Activated naive CD4-positive, alpha-beta T cell treated with anti-CD3 and anti-CD28 coated beads, Interleukin-2, amount 50 U/mL, for 24 hours (primary cell): ENCODE data around the gene TLDC2.
"Not testable (repeated sequence)": the region's sequence is repeated elsewhere in the genome, so short reads cannot be mapped to it uniquely, and the experiment has no call there.

Experiments used
- H3K27ac Mint-ChIP-seq: one replicate; pipeline ENCODE4 v1.8.0; 2021; ENCODE audit warnings: mild to moderate bottlenecking, mixed read lengths
- H3K27me3 Mint-ChIP-seq: one replicate; pipeline ENCODE4 v1.8.0; 2021; ENCODE audit warnings: mixed read lengths
- H3K36me3 Mint-ChIP-seq: one replicate; pipeline ENCODE4 v1.8.0; 2021; ENCODE audit warnings: mixed read lengths
- H3K4me1 Mint-ChIP-seq: one replicate; pipeline ENCODE4 v1.8.0; 2021; ENCODE audit warnings: mixed read lengths
- H3K4me3 Mint-ChIP-seq: one replicate; pipeline ENCODE4 v1.8.0; 2021; ENCODE audit warnings: mild to moderate bottlenecking, mixed read lengths
- H3K9me3 Mint-ChIP-seq: one replicate; pipeline ENCODE4 v1.8.0; 2021; ENCODE audit warnings: mixed read lengths

Gene TLDC2

DNA sequence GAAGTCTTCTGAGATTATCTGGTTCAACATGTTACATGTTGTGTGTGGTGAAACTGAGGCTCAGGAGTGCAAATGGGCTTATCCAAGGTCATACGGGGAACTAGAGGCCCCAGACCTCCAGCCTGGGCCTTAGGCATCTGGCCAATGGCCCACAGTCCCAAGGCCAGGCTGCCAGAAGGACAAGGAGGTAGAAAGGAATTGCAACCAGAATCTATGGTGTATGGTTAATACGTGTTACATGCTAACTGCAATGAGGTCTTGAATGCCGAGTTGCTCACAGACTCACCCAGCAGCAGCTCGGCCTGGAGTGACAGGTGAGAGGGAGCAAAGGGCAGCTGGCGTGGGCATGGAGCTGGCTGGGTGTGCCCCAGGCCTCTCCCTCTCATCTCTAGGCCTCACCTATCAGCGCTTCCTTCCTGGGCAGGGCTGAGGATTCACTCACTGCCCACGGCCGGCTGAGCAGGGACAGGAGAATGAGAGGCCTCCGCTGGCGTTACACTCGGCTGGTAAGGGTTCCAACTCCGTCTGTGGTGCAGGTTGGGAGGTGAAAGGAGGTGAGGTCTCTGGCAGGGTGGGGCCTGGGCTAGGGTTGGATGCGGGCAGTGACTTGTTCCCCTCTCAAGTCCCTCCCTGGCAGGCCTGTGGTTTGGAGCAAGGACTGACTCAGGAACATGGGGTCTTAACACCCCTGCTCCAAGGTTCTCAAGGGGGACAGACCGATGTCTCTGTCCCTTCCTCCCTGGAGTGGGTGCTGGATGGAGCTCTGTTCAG is at the start of gene TLDC2:
Gene TLDC2, plus strand, starts transcription at position 437 of the 771 bp plus-strand sequence. Its CDS starts 37 bp downstream, at position 474.
- no peaks in the 10 kb centered on the region for H3K4me1 Mint-ChIP-seq
- no peak within 1 kb of the TSS for H3K4me3 Mint-ChIP-seq
- no peaks in the 10 kb centered on the region for H3K36me3 Mint-ChIP-seq
- no peaks in the 10 kb centered on the region for H3K9me3 Mint-ChIP-seq
- H3K27me3 Mint-ChIP-seq = no peaks in the 10 kb centered on the region
- no peak within 1 kb of the TSS for H3K27ac Mint-ChIP-seq

DNA sequence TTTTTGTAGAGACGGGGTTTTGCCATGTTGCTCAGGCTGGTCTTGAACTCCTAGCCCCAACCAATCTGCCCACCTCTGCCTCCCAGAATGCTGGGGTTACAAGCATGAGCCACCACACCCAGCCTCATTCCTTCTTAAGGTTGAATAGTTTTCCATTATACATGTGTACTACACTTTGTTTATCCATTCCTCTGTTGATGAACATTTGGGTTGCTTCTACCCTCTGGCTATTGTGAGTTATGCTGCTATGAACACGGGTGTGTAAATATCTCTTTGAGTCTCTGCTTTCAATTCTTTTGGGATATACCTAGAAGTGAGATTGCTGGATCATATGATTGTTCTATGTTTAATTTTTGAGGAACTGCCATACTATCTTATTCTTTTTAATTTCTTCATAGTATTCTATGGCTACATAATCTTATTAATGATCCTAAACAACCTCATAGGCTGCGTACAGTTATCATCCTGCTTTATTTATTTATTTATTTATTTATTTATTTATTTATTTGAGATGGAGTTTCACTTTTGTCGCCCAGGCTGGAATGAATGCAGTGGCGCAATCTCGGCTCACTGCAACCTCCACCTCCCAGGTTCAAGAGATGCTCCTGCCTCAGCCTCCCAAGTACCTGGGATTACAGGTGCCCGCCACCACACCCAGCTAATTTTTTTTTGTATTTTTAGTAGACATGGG is 49.2 kb upstream of the TLDC2 start:
- Mint-ChIP-seq H3K27ac (no peak overlapping the region), H3K27me3 (no peaks in the 10 kb centered on the region), H3K4me1 (no peaks in the 10 kb centered on the region), H3K4me3 (no peak overlapping the region), H3K36me3 (no peaks in the 10 kb centered on the region), H3K9me3 (no peaks in the 10 kb centered on the region)

DNA sequence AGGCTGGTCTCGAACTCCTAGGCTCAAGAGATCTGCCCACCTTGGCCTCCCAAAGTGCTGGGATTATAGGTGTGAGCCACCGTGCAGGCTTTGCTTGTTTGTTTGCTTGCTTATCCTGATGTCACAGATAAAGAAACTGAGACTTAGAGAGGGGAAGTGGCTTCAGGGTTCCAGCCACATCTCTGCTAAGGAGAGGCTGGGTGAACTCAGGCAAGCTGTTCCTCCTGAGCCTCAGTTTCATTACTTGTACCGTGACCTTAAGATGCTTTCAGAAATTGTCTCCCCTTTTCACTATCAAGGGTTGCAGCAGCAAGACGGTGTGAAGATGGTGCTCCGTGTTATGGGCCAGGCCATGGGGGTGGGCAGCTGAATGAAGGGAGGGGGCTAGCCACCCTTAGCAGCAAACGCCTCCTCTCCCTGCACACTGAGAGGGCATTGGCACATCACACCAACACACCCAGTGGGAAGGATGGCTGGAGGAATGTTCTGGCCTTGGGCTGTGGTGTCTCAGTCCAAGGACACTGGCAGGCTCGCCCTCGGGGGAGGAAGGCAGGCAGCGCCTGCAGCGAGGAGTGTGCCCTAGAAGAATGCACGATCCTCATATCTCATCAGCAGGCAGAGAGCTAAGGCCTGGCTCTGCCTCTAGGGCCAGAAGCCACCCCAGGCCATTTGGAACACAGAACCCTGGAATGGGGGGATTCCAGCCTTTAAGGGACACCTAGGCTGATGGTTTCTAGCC is 48.2 kb upstream of the TLDC2 start:
- no peaks in the 10 kb centered on the region for H3K4me1 Mint-ChIP-seq
- H3K9me3 Mint-ChIP-seq = no peaks in the 10 kb centered on the region
- no peaks in the 10 kb centered on the region for H3K36me3 Mint-ChIP-seq
- H3K4me3 Mint-ChIP-seq = no peak overlapping the region
- H3K27me3 Mint-ChIP-seq = no peaks in the 10 kb centered on the region
- H3K27ac Mint-ChIP-seq = no peak overlapping the region

DNA sequence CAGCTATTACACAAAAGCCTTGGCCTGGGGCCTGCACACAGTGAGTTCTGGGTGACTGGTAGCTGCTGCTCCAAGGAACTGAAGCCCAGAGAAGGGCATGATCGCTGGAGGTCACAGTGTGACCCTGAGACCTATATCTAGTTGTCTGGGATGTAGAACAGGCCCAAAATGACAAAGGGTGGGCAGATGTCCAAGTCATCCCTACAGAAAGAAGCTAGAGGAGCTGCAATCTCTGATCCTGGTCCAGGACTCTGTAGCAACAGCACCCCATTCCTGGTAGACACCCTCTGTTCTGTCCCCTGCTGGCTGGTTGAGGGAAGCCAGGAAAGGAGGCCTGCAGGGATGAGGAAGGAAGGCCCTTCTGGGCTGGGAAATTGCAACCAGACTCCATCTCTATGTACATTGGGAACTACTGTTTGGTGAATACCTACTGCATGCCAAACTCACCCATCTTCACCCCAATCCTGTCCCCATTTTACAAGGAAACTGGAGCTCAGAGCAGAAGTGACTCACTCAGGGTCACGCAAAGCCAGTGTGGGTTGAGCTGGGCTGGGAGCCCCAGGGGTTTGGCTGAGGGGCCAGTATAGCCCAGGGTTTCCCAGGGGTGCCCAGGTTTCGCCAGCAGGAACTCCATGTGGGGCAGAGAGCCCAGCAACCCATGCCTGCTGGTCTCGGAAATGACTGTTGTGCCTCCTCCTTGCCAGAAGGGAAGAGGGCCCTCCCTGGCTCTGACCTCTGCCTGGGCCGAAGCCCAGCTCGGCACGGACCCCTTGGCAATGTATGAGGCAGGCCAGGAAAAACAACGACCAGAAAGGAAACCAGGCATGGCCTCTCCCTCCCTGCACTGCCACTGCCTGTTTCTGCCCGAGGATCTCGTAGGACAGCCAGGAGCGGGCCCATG is 44.9 kb upstream of the TLDC2 start:
- peaks cover 6% of the 10 kb centered on the region for H3K4me1 Mint-ChIP-seq
- no peak overlapping the region for H3K4me3 Mint-ChIP-seq
- H3K36me3 Mint-ChIP-seq = no peaks in the 10 kb centered on the region
- no peaks in the 10 kb centered on the region for H3K9me3 Mint-ChIP-seq
- H3K27me3 Mint-ChIP-seq = no peaks in the 10 kb centered on the region
- H3K27ac Mint-ChIP-seq = no peak overlapping the region

DNA sequence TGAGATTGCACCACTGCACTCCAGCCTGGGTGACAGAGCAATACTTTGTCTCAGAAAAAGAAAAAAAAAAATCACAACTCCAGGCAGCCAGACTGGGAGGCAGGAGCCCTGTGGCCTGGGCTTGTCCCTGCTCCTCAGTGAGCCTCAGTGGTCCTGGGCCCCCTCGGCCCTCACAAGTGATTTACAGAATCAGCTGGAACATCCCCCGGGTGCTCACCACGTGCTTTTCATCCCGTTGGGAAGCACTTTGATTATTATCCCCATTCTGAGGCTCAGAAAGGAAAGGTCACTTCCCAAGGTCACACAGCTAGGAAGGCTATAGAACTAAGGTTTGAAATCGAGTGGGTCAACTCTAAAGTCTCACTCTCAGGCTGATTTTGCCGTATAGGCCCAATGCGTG is 43.1 kb upstream of the TLDC2 start:
- H3K4me1 Mint-ChIP-seq = peaks cover 12% of the 10 kb centered on the region
- H3K4me3 Mint-ChIP-seq = no peak overlapping the region
- H3K9me3 Mint-ChIP-seq = no peaks in the 10 kb centered on the region
- H3K36me3 Mint-ChIP-seq = no peaks in the 10 kb centered on the region
- no peaks in the 10 kb centered on the region for H3K27me3 Mint-ChIP-seq
- no peak overlapping the region for H3K27ac Mint-ChIP-seq

DNA sequence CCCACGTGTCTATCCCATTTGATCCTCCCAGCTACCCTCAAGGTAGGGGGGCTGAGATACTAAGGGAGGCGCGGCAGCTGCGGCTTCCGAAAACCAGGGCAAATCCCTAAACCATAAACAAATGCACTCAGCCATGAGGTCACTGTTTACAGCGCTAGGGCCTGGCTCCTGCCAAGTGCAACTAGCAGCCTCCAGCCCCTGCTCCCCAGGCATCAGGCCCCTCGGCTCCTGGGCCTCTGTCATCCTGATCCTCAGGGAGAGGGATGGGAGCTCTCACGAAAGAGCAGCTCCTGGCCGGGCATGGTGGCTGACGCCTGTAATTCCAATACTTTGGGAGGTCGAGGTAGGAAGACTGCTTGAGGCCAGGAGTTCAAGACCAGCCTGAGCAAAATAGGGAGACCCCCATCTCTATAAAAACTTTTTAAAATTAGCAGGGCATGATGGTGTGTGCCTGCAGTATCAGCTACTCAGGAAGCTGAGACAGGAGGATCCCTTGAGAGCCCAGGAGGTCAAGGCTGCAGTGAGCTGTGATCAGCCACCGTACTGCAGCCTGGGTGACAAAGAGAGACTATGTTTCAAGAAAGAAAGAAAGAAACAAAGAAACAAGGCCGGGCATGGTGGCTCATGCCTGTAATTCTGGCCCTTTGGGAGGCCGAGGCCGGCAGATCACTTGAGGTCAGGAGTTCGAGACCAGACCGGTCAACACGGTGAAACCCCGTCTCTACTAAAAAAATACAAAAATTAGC is 42.5 kb upstream of the TLDC2 start:
- Mint-ChIP-seq H3K4me3 (no peak overlapping the region), H3K9me3 (no peaks in the 10 kb centered on the region), H3K36me3 (no peaks in the 10 kb centered on the region), H3K27me3 (no peaks in the 10 kb centered on the region), H3K4me1 (peaks cover 12% of the 10 kb centered on the region), H3K27ac (no peak overlapping the region)

DNA sequence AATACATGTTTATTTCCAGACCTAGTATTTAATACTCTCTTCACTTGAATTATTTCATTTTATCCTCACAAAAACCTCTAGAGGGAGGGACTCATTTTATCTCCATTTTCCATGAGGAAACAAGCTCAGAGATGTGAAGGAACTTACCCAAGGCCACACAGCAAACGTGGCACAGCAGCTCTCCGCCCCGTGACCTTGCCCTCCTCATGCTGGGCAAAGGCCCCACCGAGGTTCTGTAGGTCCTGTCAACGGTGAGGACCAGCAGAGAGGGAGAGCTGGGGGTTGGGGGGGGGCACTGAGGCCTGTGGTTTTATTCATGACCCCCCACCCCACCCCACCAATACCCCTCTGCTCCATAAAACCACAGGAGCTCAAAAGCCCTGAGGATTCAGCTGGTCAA is 40.9 kb upstream of the TLDC2 start:
- Mint-ChIP-seq H3K36me3 (no peaks in the 10 kb centered on the region), H3K27me3 (no peaks in the 10 kb centered on the region), H3K27ac (no peak overlapping the region), H3K4me1 (peaks cover 12% of the 10 kb centered on the region), H3K9me3 (no peaks in the 10 kb centered on the region), H3K4me3 (peak overlapping the region; percentile 84)

DNA sequence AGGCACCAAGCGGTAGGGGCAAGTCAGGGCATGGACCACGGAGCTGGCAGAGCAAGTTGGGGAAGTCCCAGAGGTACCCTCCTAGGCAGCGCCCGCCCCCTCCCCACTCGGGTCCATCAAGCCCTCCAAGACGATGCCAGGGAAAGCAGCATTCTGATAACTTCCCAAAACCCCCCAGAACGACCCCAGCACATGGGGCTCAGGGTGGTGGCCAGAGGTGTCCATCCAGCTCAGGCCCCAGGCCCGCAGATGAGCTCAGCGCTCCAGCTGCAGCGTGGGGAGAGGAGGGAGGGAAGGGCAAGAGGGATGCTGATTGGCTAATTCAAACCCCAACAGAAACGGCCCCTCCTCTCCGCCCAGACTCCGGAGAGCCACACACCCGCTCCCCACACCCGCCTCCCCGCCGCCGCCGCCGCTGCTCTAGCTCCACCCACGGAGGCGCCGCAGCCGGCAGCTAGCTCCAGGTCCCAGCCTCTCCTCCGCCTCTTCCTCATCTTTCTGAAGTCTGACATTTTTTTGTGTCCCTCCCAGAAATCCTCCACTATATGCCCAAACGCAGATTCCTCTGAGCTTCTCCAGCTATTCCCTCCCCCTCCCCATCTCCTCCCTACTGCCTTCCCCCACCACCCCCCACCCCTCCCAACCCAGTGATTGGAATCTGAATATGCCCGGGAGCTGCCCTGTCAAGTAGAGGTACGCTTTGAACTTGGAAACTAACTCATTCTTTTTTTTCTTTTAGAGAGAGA is 40.3 kb upstream of the TLDC2 start:
- Mint-ChIP-seq H3K36me3 (no peaks in the 10 kb centered on the region), H3K9me3 (no peaks in the 10 kb centered on the region), H3K27ac (no peak overlapping the region), H3K4me1 (peaks cover 12% of the 10 kb centered on the region), H3K27me3 (no peaks in the 10 kb centered on the region), H3K4me3 (peak overlapping the region; percentile 84)

DNA sequence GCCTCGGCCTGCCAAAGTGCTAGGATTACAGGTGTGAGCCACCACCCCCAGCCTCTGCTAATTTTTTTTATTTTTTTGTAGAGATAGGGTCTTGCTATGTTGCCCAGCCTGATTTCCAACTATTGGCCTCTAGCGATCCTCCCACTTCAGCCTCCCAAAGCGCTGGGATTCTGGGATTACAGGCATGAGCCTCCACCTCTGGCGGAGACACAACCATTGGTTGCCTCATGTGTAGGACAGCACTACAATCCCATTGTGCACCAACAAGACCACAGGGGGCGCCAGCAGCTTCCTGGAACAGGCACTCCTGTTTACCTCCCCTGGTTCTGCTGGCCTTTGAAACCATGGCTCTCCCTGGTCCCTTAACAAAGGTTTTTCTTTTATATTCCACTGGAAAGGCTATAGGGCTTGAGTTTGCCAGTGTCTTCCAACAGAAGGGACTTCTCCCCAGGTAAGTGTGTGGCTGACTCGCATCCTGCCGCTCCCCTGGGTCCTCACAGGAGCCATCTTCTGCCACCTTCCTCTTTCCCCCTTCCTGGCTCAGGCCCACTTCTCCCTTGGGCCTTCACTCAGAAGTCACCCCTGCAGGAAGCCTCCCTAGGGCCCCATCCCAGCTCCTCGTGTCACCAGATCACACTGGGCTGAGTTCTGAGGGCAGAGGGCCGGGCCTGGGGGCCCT is 39.2 kb upstream of the TLDC2 start:
- H3K27me3 Mint-ChIP-seq = no peaks in the 10 kb centered on the region
- H3K9me3 Mint-ChIP-seq = no peaks in the 10 kb centered on the region
- H3K4me3 Mint-ChIP-seq = peak overlapping the region; percentile 55
- peaks cover 16% of the 10 kb centered on the region for H3K4me1 Mint-ChIP-seq
- no peaks in the 10 kb centered on the region for H3K36me3 Mint-ChIP-seq
- no peak overlapping the region for H3K27ac Mint-ChIP-seq

DNA sequence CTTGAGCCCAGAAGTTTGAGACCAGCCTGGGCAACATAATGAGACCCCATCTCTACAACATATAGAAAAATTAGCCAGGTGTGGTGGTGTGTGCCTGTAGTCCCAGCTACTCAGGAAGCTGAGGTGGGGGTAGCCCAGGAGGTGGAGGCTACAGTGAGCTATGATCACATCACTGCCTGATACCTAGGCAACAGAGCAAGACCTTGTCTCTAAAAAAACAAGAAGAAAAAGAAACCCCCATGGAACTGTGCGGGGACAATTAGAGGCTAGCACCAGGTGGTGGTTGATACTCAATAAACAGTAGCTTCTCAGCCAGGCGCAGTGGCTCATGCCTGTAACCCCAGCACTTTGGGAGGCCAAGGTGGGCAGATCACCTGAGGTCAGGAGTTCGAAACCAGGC is 37.6 kb upstream of the TLDC2 start:
- peaks cover 29% of the 10 kb centered on the region for H3K4me1 Mint-ChIP-seq

DNA sequence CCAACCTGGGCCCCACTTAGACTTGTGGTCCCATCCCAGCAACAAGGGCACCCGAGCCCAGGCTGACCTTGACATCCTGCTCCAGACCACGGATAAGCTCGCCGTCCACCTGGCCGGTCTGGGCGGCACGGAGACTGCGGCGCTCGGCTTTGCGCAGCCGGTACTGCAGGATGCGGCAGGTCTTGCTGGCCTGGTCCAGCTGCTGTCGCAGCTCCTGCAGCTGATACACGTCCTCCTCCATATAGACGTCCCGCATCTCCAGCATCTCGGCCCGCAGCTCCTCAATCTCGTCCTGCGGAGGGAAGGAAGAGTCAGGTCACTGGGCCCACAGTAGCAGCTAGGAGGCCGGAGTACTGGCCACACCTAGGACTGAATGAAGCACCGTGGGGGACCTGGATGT is 36.8 kb upstream of the TLDC2 start:
- H3K36me3 Mint-ChIP-seq = no peaks in the 10 kb centered on the region
- H3K9me3 Mint-ChIP-seq = no peaks in the 10 kb centered on the region
- H3K4me3 Mint-ChIP-seq = no peak overlapping the region
- H3K27me3 Mint-ChIP-seq = no peaks in the 10 kb centered on the region
- peaks cover 33% of the 10 kb centered on the region for H3K4me1 Mint-ChIP-seq
- no peak overlapping the region for H3K27ac Mint-ChIP-seq

More for the DNA sequence above, 37.6 kb upstream of the TLDC2 start:
- H3K36me3 Mint-ChIP-seq, H3K27me3 Mint-ChIP-seq, H3K27ac Mint-ChIP-seq, H3K4me3 Mint-ChIP-seq, H3K9me3 Mint-ChIP-seq: not testable (repeated sequence)

DNA sequence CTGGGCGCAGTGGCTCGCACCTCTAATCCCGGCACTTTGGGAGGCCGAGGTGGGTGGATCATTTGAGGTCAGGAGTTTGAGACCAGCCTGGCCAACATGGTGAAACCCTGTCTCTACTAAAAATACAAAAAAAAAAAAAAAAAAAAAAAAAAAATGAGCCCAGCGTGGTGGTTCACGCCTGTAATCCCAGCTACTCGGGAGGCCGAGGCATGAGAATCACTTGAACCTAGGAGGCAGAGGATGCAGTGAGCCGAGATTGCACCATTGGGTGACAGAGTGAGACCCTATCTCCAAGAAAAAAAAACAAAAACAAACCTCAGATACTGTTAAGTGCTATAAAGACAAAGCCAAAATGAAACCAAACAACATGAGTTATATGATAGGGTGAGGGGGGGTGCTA is 34.9 kb upstream of the TLDC2 start:
- H3K4me1 Mint-ChIP-seq = peaks cover 27% of the 10 kb centered on the region
- H3K27me3 Mint-ChIP-seq, H3K4me3 Mint-ChIP-seq, H3K36me3 Mint-ChIP-seq, H3K9me3 Mint-ChIP-seq: not testable (repeated sequence)
- H3K27ac Mint-ChIP-seq = peak overlapping the region; percentile 9

DNA sequence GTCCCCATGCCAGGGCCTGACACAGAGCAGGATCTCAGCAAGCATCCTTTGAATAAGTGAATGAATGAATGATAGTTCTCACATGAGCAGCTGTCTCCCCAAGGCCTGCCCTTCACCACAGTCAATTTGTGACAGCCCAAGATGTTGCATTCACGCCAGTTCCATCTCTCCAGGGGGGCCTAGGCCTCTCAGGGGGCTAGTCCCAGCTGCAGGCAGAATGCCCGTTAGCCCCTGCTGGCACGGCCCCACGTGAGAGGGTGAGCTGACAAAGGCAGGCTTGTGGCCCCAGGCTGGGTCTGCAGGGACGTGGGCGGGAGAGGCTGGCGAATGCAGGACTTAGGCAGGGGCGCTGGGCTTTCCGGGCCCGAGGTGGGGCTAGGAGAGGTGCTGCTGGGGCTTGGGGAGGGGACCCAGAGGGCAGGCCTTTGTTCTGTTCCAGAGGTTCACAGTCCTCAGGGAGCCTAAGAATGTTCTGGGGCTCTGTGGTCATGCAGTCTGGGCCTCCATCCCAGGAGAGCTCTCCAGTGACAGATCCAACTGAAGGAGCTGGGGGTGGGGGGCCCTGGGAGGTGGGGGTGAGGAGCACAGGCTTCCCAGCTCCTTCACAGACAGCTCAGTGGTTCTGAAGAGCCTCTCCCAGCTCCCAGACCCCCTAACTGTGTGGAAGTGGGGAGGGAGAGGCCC is 30.5 kb upstream of the TLDC2 start:
- no peaks in the 10 kb centered on the region for H3K36me3 Mint-ChIP-seq
- H3K27ac Mint-ChIP-seq = no peak overlapping the region
- H3K9me3 Mint-ChIP-seq = no peaks in the 10 kb centered on the region
- no peaks in the 10 kb centered on the region for H3K27me3 Mint-ChIP-seq
- no peak overlapping the region for H3K4me3 Mint-ChIP-seq
- H3K4me1 Mint-ChIP-seq = peaks cover 21% of the 10 kb centered on the region
